ENCODE measurements around the gene RGL4.
"Not testable (repeated sequence)": the region's sequence is repeated elsewhere in the genome, so short reads cannot be mapped to it uniquely, and the experiment has no call there.

The RGL4 gene

DNA sequence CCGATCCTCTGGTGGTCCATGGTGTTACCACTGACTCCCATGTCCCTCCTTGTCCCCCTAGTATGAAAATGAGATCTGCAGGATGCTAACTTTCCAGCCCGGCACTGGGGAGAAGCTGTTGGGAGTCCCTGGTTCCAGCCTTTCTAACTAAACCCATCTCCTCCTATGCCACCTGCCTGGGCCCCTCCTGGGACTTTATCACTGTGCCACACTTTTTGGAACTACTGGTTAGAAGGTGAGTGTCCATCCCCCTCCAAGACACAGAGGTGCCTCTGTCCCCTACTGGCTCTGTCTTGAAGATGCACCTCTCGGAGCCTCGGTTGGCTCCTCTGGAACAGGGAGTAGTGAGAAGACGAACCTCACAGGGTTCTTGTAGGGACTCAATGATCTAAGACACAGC, at the start of gene RGL4:
TSS of gene RGL4 (plus strand) at position 301 of the 400 bp plus-strand sequence. CDS start 1,018 bp downstream, outside the sequence.
- no peak for DNase-seq (ENCODE audit: low spot score)

DNA sequence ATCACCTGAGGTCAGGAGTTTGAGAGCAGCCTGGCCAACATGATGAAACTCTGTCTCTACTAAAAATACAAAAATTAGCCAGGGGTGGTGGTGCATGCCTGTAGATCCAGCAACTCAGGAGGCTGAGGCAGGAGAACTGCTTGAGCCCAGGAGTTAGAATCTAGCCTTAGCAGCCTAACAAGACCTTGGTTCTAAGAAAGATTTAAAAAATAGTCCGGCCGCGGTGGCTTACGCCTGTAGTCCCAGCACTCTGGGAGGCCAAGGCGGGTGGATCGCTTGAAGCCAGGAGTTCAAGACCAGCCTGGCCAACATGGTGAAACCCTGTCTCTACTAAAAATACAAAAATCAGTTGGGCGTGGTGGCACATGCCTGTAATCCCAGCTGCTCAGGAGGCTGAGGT, 44.3 kb upstream of the RGL4 start:
- not testable (repeated sequence) for DNase-seq (ENCODE audit: low spot score)

DNA sequence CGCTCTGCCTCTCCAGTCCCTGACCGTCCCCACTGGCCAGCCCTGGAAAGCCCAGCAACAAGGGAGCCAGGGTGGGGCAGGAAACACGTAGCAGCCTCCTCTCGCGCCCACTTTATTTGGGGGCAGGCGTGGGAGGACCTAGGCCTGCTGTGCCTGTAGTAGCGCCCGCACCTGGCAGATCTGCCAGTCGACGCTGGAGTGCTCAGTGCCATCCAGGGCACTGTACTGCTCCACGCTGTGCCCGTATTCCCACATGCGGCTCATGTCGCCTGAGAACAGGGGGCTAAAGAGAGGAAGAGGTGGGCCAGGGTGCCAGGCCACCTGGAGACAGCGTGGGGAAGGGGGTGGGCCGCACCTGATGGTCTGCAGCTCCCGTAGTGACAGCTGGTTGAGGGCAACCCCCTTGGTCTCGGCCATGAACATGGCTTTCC, 41.7 kb upstream of the RGL4 start:
- no peak for DNase-seq (ENCODE audit: low spot score)

DNA sequence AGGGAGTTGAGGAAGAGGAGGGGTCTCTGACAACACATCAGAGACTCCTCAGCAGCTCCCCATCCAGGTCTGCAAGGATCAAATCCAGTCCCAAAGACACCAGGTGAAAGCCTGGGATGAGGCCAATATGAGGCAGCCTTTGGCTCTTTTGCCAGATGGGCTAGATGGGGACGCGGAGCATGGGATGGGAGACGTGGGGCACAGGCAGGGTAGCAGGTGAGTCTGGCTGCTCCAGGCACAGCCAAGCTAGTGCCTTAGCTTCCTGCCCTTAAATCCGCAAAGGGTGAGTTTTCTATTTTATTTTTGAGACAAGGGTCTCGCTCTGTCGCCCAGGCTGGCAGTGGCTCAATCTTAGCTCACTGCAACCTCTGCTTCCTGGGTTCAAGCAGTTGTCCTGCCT, 39.1 kb upstream of the RGL4 start:
- no peak for DNase-seq (ENCODE audit: low spot score)

DNA sequence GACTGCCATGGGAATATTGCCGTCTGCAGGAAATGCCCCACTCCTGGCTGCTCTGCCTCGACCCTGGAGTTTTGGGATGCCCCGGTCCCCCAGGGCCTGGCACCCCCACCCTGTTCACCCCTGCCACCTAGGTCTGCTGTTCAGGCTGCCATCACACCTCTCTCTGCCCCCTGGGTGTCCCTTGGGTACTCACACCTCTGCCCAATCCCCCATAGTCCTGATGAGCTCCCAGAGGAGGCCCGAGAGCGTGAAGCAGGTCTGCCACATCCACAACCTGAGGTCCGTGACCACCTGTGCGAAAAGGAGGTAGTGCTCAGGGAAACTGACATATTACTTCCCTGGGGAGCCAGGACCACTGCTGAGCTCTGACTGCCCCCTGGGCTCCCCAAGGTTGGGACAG, 38.5 kb upstream of the RGL4 start:
- no peak for DNase-seq (ENCODE audit: low spot score)

DNA sequence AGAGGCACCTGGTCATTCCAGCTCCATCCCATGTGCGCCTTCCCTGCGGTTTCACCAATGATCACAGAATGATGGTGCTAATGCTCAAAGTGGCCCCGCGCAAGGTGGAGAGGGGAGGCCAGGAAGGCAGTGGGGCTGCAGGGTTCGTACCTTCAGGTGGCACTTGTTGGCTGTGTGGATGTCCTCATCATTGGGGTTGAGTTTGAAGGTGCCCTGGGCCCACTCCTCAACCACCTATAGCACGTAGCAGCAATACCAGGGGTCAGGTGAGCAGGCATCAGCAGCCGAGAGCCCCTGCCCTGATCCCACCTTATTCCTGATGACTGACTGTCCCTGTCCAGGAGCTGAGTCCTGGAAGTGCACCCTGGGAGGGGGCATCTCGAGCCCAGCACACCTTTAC, 38.1 kb upstream of the RGL4 start:
- no peak for DNase-seq (ENCODE audit: low spot score)

- DNase-seq (ENCODE audit: low spot score) = no peak
Measured at GRCh38 chr22:23655891-23656475, 34.8 kb upstream of the RGL4 start.

- DNase-seq (ENCODE audit: low spot score) = no peak
Measured at GRCh38 chr22:23657727-23658126, 33.1 kb upstream of the RGL4 start.

DNA sequence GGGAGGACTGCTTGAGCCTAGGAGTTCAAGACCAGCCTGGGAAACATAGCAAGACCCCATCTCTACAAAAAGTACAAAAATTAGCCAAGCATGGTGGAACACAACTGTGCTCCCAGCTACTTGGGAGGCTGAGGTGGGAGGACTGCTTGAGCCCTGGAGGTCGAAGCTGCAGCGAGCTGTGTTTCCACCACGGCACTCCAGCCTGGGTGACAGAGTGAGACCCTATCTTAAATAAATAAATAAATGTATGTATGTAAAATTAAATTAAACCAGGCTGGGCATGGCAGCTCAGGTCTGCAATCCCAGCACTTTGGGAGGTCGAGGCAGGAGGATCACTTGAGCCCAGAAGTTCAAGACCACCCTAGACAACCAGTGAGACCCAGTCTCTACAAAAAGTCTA, 30.4 kb upstream of the RGL4 start:
- DNase-seq (ENCODE audit: low spot score) = not testable (repeated sequence)

DNA sequence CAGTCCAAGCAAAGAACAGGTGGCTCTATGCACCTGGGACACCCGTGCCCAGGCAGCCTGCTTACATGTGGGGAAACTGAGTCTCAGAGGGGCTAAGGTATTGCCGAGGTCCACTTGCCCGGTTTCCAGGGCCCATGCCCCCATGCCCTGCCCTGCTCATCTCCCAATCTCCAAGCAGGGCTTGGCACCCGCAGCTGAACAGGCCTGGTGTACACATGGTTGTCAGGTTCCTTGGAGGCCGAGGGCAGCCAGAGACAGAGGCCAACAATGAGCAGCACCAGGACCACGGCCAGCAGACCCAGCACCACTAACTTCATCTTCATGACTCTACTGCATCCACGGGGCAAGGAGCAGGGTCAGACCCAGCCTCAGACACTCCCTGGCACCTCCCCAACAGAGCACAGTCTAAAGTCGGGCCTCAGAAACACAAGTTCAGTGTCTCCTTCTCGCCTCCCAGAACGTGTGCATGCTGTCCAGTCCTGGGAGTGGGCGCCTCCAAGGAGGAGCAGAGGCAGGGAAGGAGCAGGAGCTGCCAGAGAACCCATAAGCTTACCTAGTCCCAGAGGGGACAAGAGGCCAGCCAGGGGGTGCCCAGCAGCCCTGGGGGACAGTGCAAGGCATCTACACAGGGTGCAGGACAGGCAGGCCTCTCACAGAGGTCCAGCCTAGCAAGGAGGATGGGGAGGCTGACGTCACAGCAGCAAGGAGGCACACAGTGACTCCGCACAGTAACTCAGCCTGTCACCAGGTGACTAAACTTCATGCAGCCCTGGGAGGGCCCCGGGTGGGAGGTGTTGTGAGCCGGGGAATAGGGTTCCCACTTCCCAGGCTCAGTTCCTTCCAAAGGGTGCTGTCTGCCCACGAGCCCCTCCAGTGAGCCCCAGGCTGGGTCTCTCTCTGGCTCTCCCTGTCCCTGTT, 20.2 kb upstream of the RGL4 start:
- no peak for DNase-seq (ENCODE audit: low spot score)

DNA sequence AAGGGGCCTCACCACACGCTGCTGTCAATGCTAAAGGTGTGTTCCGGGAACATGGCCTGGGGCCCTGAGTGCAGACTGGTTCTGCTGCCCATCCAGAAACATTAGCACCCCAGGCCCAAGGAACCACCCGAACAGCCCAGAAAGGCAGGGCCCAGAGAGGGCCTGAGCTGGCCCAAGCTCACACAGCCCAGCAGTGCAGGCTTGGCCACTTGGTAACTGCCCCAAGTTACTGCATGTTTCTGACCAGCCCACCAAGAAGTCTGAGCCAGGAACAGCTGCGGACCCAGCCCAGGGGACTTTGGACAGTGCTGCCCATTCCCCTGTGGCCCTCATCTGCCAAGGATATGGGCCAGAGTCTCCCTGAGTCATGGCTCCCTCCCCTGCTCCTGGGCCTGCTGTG, 19.4 kb upstream of the RGL4 start:
- not testable (repeated sequence) for DNase-seq (ENCODE audit: low spot score)

DNA sequence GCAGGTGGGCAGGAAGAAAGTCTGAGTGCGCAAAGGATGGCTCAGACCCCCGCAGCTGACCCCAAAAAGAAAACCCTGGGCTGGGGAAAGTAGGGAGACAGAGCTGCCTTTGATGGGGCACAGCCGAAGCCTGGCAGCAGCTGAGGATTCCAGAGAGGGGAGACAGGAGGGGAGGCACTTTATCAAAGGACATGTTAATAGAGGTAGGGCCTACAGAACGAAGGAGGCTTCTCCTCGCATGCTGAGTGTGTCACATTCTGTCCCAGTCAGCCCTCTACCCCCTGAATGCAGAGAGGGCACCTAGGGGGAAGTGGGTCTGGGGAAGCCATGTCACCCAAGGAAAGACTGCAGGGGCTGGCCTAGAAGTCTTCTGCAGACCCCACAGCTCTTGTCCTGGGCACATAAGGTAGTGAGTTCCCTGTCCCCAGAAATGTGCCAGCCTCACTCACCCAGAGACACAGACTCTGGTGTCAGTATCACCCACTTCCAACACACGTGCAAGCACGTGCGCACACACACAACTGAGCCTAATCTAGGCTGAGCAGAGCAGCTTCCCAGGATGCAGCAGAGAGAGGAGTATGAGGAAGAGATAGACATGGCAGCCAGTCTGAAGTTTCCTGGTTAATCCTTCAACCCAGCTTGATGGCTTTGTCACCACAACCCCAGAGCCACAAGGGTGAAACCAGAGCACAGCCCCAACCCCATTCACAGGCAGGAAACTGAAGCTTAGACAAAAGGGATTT, 18.3 kb upstream of the RGL4 start:
- not testable (repeated sequence) for DNase-seq (ENCODE audit: low spot score)

GRCh38 chr22:23673050-23673620, 17.7 kb upstream of the RGL4 start:
- no peak for DNase-seq (ENCODE audit: low spot score)

- DNase-seq (ENCODE audit: low spot score) = no peak
Measured at GRCh38 chr22:23673826-23674690, 16.8 kb upstream of the RGL4 start.

GRCh38 chr22:23674886-23675501, 15.8 kb upstream of the RGL4 start:
- DNase-seq (ENCODE audit: low spot score) = not testable (repeated sequence)

GRCh38 chr22:23675502-23676415, 15.1 kb upstream of the RGL4 start:
- no peak for DNase-seq (ENCODE audit: low spot score)

GRCh38 chr22:23676841-23677700, 13.7 kb upstream of the RGL4 start:
- not testable (repeated sequence) for DNase-seq (ENCODE audit: low spot score)

DNA sequence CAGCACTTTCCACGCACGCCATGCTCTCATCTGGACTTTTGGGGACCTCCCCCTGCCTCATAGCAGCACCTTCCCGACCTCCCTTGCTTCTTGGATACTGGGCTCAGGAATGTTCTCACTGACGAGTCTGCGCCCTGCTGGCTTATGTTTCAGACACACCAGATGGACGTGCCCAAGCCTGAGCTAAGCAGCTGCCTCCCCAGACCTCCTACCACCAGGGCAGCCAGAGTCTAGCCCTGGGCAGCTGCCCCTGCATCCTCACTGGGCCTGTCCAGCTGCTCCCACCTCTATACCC, 13.2 kb upstream of the RGL4 start:
- DNase-seq (ENCODE audit: low spot score) = no peak

- no peak for DNase-seq (ENCODE audit: low spot score)
Measured at GRCh38 chr22:23678133-23678532, 12.7 kb upstream of the RGL4 start.
